NT2/D1 (cell line): ENCODE data around the gene MALT1.

ENCODE experiments used
- DNase-seq: peaks from one replicate; pipeline ENCODE4 v3.0.0-alpha.2; 2011; ENCODE audit warnings: low read depth, low spot score
- H3K27me3 ChIP-seq: 2 replicates; pipeline ENCODE4 v1.6.0; 2011; ENCODE audit warnings: mild to moderate bottlenecking; ENCODE audit not compliant: insufficient read length, insufficient read depth
- H3K36me3 ChIP-seq: 2 replicates; pipeline ENCODE4 v1.6.1; 2011; ENCODE audit warnings: mild to moderate bottlenecking, low read length, mixed read lengths; ENCODE audit not compliant: insufficient read depth, insufficient read length
- H3K4me1 ChIP-seq: 2 replicates; pipeline ENCODE4 v1.5.1; 2011; ENCODE audit not compliant: insufficient read depth, insufficient read length
- H3K4me3 ChIP-seq: 2 replicates; pipeline ENCODE4 v1.5.1; 2011; ENCODE audit warnings: low read depth; ENCODE audit not compliant: insufficient read length
- H3K9ac ChIP-seq: 2 replicates; pipeline ENCODE4 v1.6.0; 2011; ENCODE audit warnings: low read depth; ENCODE audit not compliant: insufficient read length
- H3K9me3 ChIP-seq: 2 replicates; pipeline ENCODE4 v1.5.1; 2011; ENCODE audit warnings: mild to moderate bottlenecking, low read length; ENCODE audit not compliant: insufficient read depth
- SUZ12 ChIP-seq: IDR thresholded peaks from 2 replicates; pipeline ENCODE4 v1.6.1; 2011; ENCODE audit not compliant: insufficient read length, insufficient read depth; ENCODE audit errors: extremely low read depth
- YY1 ChIP-seq: IDR thresholded peaks from 2 replicates; pipeline ENCODE4 v1.6.1; 2011; ENCODE audit not compliant: insufficient read length, insufficient read depth
- ZNF274 ChIP-seq: IDR thresholded peaks from 2 replicates; pipeline ENCODE4 v1.6.1; 2011; ENCODE audit warnings: mild to moderate bottlenecking, low read depth, low read length

The MALT1 gene

GRCh38 chr18:58723810-58724602 is 52.7 kb downstream of the MALT1 start:
- H3K4me3 ChIP-seq, result no peak overlapping the region
- no peaks in the 10 kb centered on the region for H3K4me1 ChIP-seq
- DNase-seq, result no peak
- no peaks in the 10 kb centered on the region for H3K27me3 ChIP-seq
- TF ChIP-seq YY1, result no peak
- TF ChIP-seq SUZ12, result no peak
- TF ChIP-seq ZNF274, result no peak
- H3K36me3 ChIP-seq, result peaks cover 43% of the 10 kb centered on the region
- H3K9me3 ChIP-seq, result no peaks in the 10 kb centered on the region
- H3K9ac ChIP-seq, result no peak overlapping the region

GRCh38 chr18:58726671-58727070 is 55.4 kb downstream of the MALT1 start:
- Histone ChIP-seq H3K4me1 (no peaks in the 10 kb centered on the region), H3K9me3 (no peaks in the 10 kb centered on the region), H3K36me3 (peaks cover 38% of the 10 kb centered on the region), H3K9ac (no peak overlapping the region), H3K27me3 (no peaks in the 10 kb centered on the region), H3K4me3 (no peak overlapping the region)
- TF ChIP-seq YY1 (no peak), SUZ12 (no peak), ZNF274 (no peak)
- DNase-seq, result no peak

DNA sequence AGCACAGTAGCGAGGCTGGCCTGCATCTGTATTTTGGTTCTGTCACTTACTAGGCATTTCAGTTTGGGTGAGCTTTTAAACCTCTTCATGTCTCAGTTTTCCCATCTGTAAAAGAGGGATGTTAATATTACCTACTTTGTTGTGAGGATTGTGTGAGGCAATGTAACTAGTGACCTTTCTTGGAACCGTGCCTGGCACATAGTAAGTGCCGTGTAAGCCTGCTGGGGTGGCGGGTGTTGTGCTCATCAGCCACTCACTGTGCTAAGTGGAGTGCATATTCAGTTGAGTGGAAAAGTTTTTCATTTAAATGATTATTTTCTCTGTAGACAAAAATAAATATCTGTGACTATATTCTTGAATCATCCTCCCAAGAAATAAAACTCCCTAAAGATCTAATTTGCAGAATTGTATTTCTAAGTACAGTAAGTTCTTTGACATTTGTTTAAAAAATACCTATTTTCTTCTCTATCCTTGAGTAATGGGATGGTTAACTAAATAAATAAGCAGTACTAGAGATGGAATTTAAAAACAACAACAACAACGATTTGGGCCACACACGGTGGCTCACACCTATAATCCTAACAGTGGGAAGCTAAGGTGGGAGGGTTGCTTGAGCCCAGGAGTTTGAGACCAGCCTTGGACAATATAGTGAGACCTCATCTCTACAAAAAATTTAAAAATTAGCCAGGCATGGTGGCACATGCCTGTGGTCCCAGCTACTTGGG is 56.7 kb downstream of the MALT1 start:
- Histone ChIP-seq H3K4me3 (no peak overlapping the region), H3K9ac (no peak overlapping the region), H3K9me3 (no peaks in the 10 kb centered on the region), H3K36me3 (peaks cover 32% of the 10 kb centered on the region), H3K4me1 (no peaks in the 10 kb centered on the region), H3K27me3 (no peaks in the 10 kb centered on the region)
- TF ChIP-seq ZNF274 (no peak), SUZ12 (no peak), YY1 (no peak)
- no peak for DNase-seq

DNA sequence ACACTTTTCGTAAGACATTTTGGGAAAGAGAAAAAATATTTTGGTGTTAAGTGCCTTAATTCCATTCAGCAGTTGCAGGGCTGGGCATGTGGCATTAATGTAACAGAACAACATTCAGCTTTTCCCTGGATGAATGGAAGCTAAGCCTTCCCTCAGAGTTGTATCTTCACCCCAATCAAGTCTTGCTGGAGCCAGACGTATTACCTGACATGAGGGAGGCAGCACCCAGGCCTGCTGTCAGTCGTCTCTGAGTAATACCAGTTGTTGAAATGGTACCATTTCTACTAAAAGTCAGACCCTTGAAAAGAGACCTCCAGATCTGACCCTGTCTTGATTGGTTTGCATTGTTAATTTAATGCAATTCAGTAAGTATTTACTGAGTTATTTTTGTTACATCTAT is 57.5 kb downstream of the MALT1 start:
- Histone ChIP-seq H3K27me3 (no peaks in the 10 kb centered on the region), H3K4me3 (no peak overlapping the region), H3K9ac (no peak overlapping the region), H3K4me1 (no peaks in the 10 kb centered on the region), H3K9me3 (no peaks in the 10 kb centered on the region), H3K36me3 (peaks cover 34% of the 10 kb centered on the region)
- DNase-seq, result no peak
- TF ChIP-seq ZNF274, result no peak
- no peak for TF ChIP-seq SUZ12
- TF ChIP-seq YY1, result no peak

- H3K27me3 ChIP-seq, result no peaks in the 10 kb centered on the region
- H3K36me3 ChIP-seq, result peaks cover 43% of the 10 kb centered on the region
- no peaks in the 10 kb centered on the region for H3K4me1 ChIP-seq
- DNase-seq, result no peak
- no peak overlapping the region for H3K4me3 ChIP-seq
- H3K9ac ChIP-seq, result no peak overlapping the region
- no peak for TF ChIP-seq ZNF274
- TF ChIP-seq YY1, result no peak
- TF ChIP-seq SUZ12, result no peak
- no peaks in the 10 kb centered on the region for H3K9me3 ChIP-seq
Measured at GRCh38 chr18:58730618-58731017, 59.4 kb downstream of the MALT1 start.

GRCh38 chr18:58732471-58732870 is 61.2 kb downstream of the MALT1 start:
- Histone ChIP-seq H3K36me3 (peaks cover 55% of the 10 kb centered on the region), H3K4me3 (no peak overlapping the region), H3K27me3 (no peaks in the 10 kb centered on the region), H3K9ac (no peak overlapping the region), H3K4me1 (no peaks in the 10 kb centered on the region), H3K9me3 (no peaks in the 10 kb centered on the region)
- TF ChIP-seq SUZ12 (no peak), ZNF274 (no peak), YY1 (no peak)
- no peak for DNase-seq

DNA sequence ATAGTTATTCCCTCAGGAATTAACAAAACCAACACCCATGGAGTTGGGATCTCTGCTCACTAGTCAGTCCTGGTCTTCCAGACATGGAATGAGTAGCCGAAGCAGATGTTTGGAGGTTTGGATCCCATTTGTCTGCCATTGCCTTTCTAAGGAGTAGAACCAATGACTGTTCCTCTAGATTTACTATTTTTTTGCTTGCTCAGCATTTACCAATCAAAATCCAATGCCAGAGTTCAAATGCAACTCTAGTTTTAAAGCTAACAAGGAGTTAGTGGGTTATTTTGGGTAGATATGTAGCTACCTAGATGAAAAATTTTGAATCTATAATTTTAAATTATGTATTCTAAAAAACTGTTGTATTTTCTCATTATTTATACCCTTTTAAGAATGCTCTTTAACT is 62.6 kb downstream of the MALT1 start:
- no peak overlapping the region for H3K4me3 ChIP-seq
- H3K36me3 ChIP-seq, result peaks cover 51% of the 10 kb centered on the region
- no peak for DNase-seq
- H3K9me3 ChIP-seq, result no peaks in the 10 kb centered on the region
- no peaks in the 10 kb centered on the region for H3K4me1 ChIP-seq
- no peak overlapping the region for H3K9ac ChIP-seq
- TF ChIP-seq SUZ12, result no peak
- TF ChIP-seq YY1, result no peak
- no peak for TF ChIP-seq ZNF274
- H3K27me3 ChIP-seq, result no peaks in the 10 kb centered on the region
